Measurements from ENCODE around the gene STX8.

The STX8 gene

GRCh38 chr17:9298135-9298534 is 277.5 kb downstream of the STX8 start:
- no peak overlapping the region for H3K27ac ChIP-seq
- TF ChIP-seq CTCF (IDR thresholded peaks at IDR 0.05) (no peak), ZFX (IDR thresholded peaks at IDR 0.05; ENCODE audit: borderline replicate concordance) (no peak)

- no peak for TF ChIP-seq CTCF (IDR thresholded peaks at IDR 0.05)
- no peak overlapping the region for H3K27ac ChIP-seq
Measured at GRCh38 chr17:9294661-9295210, 280.9 kb downstream of the STX8 start.

GRCh38 chr17:9292561-9292941 is 283.1 kb downstream of the STX8 start:
- no peak overlapping the region for H3K27ac ChIP-seq
- no peak for TF ChIP-seq ZFX (IDR thresholded peaks at IDR 0.05; ENCODE audit: borderline replicate concordance)
- peak; percentile 34 for TF ChIP-seq CTCF (IDR thresholded peaks at IDR 0.05)

- H3K27ac ChIP-seq: no peak overlapping the region
- TF ChIP-seq ZFX (IDR thresholded peaks at IDR 0.05; ENCODE audit: borderline replicate concordance): no peak
- TF ChIP-seq CTCF (IDR thresholded peaks at IDR 0.05): peak; percentile 80
Measured at GRCh38 chr17:9291912-9292560, 283.6 kb downstream of the STX8 start.

GRCh38 chr17:9290226-9290613 is 285.4 kb downstream of the STX8 start:
- TF ChIP-seq CTCF (IDR thresholded peaks at IDR 0.05) (no peak), ZFX (IDR thresholded peaks at IDR 0.05; ENCODE audit: borderline replicate concordance) (no peak)
- H3K27ac ChIP-seq: no peak overlapping the region

- H3K27ac ChIP-seq: no peak overlapping the region
- TF ChIP-seq ZFX (IDR thresholded peaks at IDR 0.05; ENCODE audit: borderline replicate concordance): no peak
- no peak for TF ChIP-seq CTCF (IDR thresholded peaks at IDR 0.05)
Measured at GRCh38 chr17:9287306-9287705, 288.3 kb downstream of the STX8 start.

- no peak for TF ChIP-seq CTCF (IDR thresholded peaks at IDR 0.05)
- no peak for TF ChIP-seq ZFX (IDR thresholded peaks at IDR 0.05; ENCODE audit: borderline replicate concordance)
- no peak overlapping the region for H3K27ac ChIP-seq
Measured at GRCh38 chr17:9286434-9286833, 289.2 kb downstream of the STX8 start.

All from 22Rv1 (cell line).